ENCODE measurements around the gene OMG.
"Not testable (repeated sequence)": the region's sequence is repeated elsewhere in the genome, so short reads cannot be mapped to it uniquely, and the experiment has no call there.

The OMG gene

GRCh38 chr17:31297090-31297489 is at the start of gene OMG:
Gene OMG (minus strand): TSS chr17:31297239. CDS start chr17:31296331, 908 bp downstream.
- DNase-seq = no peak

- DNase-seq = not testable (repeated sequence)
These were observed 48.2 kb upstream of the OMG start for GRCh38 chr17:31345191-31345747.

GRCh38 chr17:31339906-31340661 is 43.0 kb upstream of the OMG start:
- no peak for DNase-seq

GRCh38 chr17:31329221-31329620 is 32.2 kb upstream of the OMG start:
- DNase-seq = no peak

GRCh38 chr17:31328160-31328535 is 31.1 kb upstream of the OMG start:
- DNase-seq = no peak

GRCh38 chr17:31327534-31328159 is 30.6 kb upstream of the OMG start:
- no peak for DNase-seq

GRCh38 chr17:31323551-31323950 is 26.5 kb upstream of the OMG start:
- DNase-seq = no peak

- DNase-seq = no peak
These were observed 24.9 kb upstream of the OMG start for GRCh38 chr17:31321966-31322365.

- DNase-seq = no peak
These were observed 24.4 kb upstream of the OMG start, which contains the start of gene EVI2A for GRCh38 chr17:31321481-31321880. Gene EVI2A (minus strand): TSS chr17:31321622. CDS start chr17:31319013, 2,609 bp downstream.

- DNase-seq = no peak
These were observed 23.8 kb upstream of the OMG start for GRCh38 chr17:31320791-31321190.

GRCh38 chr17:31320241-31320640 is 23.2 kb upstream of the OMG start:
- no peak for DNase-seq

GRCh38 chr17:31318851-31319661 is 22.0 kb upstream of the OMG start:
- DNase-seq = no peak

- no peak for DNase-seq
These were observed 21.3 kb upstream of the OMG start for GRCh38 chr17:31318298-31318801.

- no peak for DNase-seq
These were observed 17.7 kb upstream of the OMG start for GRCh38 chr17:31314782-31315100.

GRCh38 chr17:31313982-31314781 is 17.1 kb upstream of the OMG start, which contains the start of gene EVI2B:
Gene EVI2B (minus strand): TSS chr17:31314054. CDS start chr17:31305609, 8,445 bp downstream.
- DNase-seq = no peak

- DNase-seq = not testable (repeated sequence)
These were observed 15.2 kb upstream of the OMG start for GRCh38 chr17:31312223-31312622.

GRCh38 chr17:31311526-31311925 is 14.5 kb upstream of the OMG start:
- DNase-seq = no peak

GRCh38 chr17:31310886-31311285 is 13.8 kb upstream of the OMG start:
- DNase-seq = no peak

- no peak for DNase-seq
These were observed 13.2 kb upstream of the OMG start for GRCh38 chr17:31310260-31310659.

- no peak for DNase-seq
These were observed 12.5 kb upstream of the OMG start for GRCh38 chr17:31309556-31309955.

GRCh38 chr17:31308372-31309334 is 11.6 kb upstream of the OMG start:
- DNase-seq = no peak

Data from retina (tissue), 1 donor.